Upper lobe of right lung (tissue), 1 donor: ENCODE data around the gene BRD4. TPM values are rescaled to one million over a fixed set of nuclear protein-coding genes. Genes with fewer than 3 reads are reported as not detected.

ENCODE experiments used
- ATAC-seq: fragments of 200-7000 bp; cut with Tn5 transposase; one replicate; pipeline ENCODE4 v1.9.1; 2020; ENCODE audit warnings: mild to moderate bottlenecking, moderate library complexity
- DNase-seq: peaks from one replicate; pipeline ENCODE4 v3.0.0-alpha.2; 2020
- H3K27ac ChIP-seq: fragments of 200-600 bp; one replicate; pipeline ENCODE4 v1.8.0; 2022
- H3K27me3 ChIP-seq: fragments of 200-600 bp; one replicate; pipeline ENCODE4 v1.8.0; 2022; ENCODE audit warnings: mild to moderate bottlenecking
- H3K36me3 ChIP-seq: fragments of 200-600 bp; one replicate; pipeline ENCODE4 v1.8.0; 2022
- H3K4me1 ChIP-seq: fragments of 200-600 bp; one replicate; pipeline ENCODE4 v1.8.0; 2022
- H3K4me3 ChIP-seq: fragments of 200-600 bp; one replicate; pipeline ENCODE4 v1.8.0; 2022; ENCODE audit warnings: mild to moderate bottlenecking
- H3K9me3 ChIP-seq: fragments of 200-600 bp; one replicate; pipeline ENCODE4 v1.8.0; 2022
- intact Hi-C: fragments of 100-400 bp; cut with DNase I; formaldehyde crosslinking; loops from one replicate; pipeline ENCODE4 v1.11.0; 2022
- total RNA-seq: library from RNA; stranded (reverse); fragmentation: NEBNext Ultra II Directional; extraction: Animal tissue kit (Norgen Biotek cat#: 25700); gene quantifications from one replicate; pipeline ENCODE4 v1.2.1, GENCODE V29; 2021
- TF ChIP-seq, protein P1 (sequence below): fragments of 200-600 bp; IDR thresholded peaks from one replicate; pipeline ENCODE4 v1.8.0; 2022; ENCODE audit warnings: antibody characterized with exemption
- donor health status: DM: no; HTN: yes; CAD: no; lungs with severe emphysema.

Gene BRD4
- total RNA-seq, 1 donor from 2014 or later = 101 TPM

- Histone ChIP-seq H3K27ac (no peak overlapping the region), H3K36me3 (peaks cover 79% of the 10 kb centered on the region), H3K4me3 (no peak overlapping the region), H3K27me3 (no peaks in the 10 kb centered on the region), H3K9me3 (no peaks in the 10 kb centered on the region), H3K4me1 (no peaks in the 10 kb centered on the region)
- TF ChIP-seq, protein P1, sequence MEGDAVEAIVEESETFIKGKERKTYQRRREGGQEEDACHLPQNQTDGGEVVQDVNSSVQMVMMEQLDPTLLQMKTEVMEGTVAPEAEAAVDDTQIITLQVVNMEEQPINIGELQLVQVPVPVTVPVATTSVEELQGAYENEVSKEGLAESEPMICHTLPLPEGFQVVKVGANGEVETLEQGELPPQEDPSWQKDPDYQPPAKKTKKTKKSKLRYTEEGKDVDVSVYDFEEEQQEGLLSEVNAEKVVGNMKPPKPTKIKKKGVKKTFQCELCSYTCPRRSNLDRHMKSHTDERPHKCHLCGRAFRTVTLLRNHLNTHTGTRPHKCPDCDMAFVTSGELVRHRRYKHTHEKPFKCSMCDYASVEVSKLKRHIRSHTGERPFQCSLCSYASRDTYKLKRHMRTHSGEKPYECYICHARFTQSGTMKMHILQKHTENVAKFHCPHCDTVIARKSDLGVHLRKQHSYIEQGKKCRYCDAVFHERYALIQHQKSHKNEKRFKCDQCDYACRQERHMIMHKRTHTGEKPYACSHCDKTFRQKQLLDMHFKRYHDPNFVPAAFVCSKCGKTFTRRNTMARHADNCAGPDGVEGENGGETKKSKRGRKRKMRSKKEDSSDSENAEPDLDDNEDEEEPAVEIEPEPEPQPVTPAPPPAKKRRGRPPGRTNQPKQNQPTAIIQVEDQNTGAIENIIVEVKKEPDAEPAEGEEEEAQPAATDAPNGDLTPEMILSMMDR = no peak
- intact Hi-C loops = no loop called here
- no peak for ATAC-seq
- no peak for DNase-seq
Observed at GRCh38 chr19:15238639-15239155, 93.6 kb downstream of the BRD4 start.

DNA sequence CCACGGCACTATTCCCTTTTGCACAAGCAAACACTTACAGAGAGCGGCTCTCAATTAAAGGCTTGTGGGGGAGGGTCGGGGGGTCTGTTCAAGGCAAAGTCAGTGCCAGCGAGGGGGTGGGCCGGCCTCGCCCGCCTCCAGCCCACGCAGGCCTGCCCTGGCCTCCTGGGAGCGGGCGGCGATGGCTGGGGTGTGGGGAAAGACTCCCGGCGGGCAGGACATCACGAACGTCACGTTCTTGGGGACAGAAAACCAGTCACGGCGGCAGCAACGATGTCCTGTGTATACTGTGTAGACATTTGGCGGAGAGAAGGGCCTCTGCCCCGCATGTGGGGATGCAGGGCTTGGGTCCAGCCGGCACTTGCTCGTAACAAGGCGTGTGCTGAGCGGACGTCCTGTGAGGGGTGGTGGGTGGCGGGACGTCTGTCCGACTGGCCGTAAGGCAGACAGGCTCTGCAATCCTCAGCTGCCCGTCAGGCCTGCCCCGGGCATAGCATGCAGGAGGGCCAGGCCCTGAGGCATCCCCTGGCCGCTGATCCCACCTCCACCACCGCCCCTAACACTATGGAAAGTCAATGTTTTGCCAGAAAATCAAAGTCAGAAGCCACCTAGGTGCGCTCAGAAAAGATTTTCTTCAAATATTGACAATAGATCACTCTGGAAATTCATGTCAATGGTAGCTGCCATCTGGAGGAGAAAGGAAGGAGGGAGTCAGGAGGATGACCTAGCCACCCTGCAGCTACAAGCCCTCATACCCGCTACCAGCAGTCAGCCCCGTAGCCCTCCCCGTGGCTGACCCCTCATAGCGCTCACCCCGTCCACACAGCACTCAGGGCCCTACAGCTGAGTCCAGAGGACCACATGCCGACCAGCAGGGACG is 94.3 kb downstream of the BRD4 start:
- no peaks in the 10 kb centered on the region for H3K4me1 ChIP-seq
- no peak overlapping the region for H3K27ac ChIP-seq
- TF ChIP-seq, protein P1 = no peak
- H3K36me3 ChIP-seq = peaks cover 74% of the 10 kb centered on the region
- intact Hi-C loops = no loop called here
- no peak for ATAC-seq
- no peak overlapping the region for H3K4me3 ChIP-seq
- no peaks in the 10 kb centered on the region for H3K9me3 ChIP-seq
- DNase-seq = no peak
- H3K27me3 ChIP-seq = no peaks in the 10 kb centered on the region

DNA sequence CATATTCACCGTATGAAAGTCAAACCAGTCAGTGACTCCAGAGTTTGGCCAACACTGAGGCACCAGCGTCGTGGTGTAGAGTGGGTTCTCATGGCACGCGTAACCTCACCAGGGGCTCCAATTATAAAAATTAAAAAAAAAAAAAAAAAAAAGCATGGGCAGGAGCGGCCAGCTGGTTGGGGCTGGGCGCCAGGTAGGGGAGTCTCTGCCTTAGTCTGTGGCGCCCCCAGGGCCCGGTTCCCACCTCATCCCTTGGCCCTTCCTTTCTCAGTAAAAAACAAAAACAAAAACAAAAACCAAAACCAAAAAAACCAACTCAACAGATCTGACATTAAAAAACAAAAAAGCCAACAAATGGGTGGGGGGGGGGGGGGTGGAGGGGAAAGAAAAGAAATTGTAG is 95.5 kb downstream of the BRD4 start:
- H3K36me3 ChIP-seq = peaks cover 65% of the 10 kb centered on the region
- intact Hi-C loops = no loop called here
- ATAC-seq (no peak), DNase-seq (no peak)
- H3K27ac ChIP-seq = no peak overlapping the region
- no peak overlapping the region for H3K4me3 ChIP-seq
- H3K27me3 ChIP-seq = no peaks in the 10 kb centered on the region
- TF ChIP-seq, protein P1 = no peak
- no peaks in the 10 kb centered on the region for H3K9me3 ChIP-seq
- peaks cover 4% of the 10 kb centered on the region for H3K4me1 ChIP-seq

DNA sequence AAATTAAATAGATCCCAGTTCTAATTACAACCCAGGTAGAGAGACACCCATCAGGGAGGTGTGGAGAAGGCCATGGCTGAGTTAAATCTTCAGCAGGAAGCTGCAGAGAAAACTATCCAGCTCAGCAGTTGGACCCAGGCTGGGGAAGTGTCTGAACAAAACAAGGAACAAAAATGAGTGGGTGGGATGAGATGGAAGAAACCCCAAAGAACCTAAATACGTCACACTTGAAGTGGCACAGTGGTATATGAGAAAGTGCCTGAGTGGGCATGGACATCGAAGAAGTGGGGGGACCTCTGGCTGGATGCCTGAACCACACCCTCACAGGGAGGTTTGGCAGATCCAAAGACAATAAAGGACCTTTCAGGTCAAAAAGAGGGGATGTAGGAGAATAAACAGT is 96.6 kb downstream of the BRD4 start:
- H3K27me3 ChIP-seq = no peaks in the 10 kb centered on the region
- TF ChIP-seq, protein P1 = no peak
- ATAC-seq = no peak
- H3K27ac ChIP-seq = no peak overlapping the region
- H3K36me3 ChIP-seq = peaks cover 54% of the 10 kb centered on the region
- no peak for DNase-seq
- intact Hi-C loops = no loop called here
- H3K9me3 ChIP-seq = no peaks in the 10 kb centered on the region
- H3K4me3 ChIP-seq = no peak overlapping the region
- peaks cover 8% of the 10 kb centered on the region for H3K4me1 ChIP-seq

GRCh38 chr19:15234431-15235130 is 97.8 kb downstream of the BRD4 start:
- DNase-seq (no peak), ATAC-seq (no peak)
- intact Hi-C loops = no loop called here
- TF ChIP-seq, protein P1 = no peak
- no peaks in the 10 kb centered on the region for H3K27me3 ChIP-seq
- peaks cover 8% of the 10 kb centered on the region for H3K4me1 ChIP-seq
- no peaks in the 10 kb centered on the region for H3K9me3 ChIP-seq
- peaks cover 42% of the 10 kb centered on the region for H3K36me3 ChIP-seq
- no peak overlapping the region for H3K4me3 ChIP-seq
- H3K27ac ChIP-seq = no peak overlapping the region
